Measurements from ENCODE around the gene PDZD4. TPM values are rescaled to one million over a fixed set of nuclear protein-coding genes. Genes with fewer than 3 reads are reported as not detected.

PDZD4 gene
- total and polyA plus RNA-seq, 10 donors: 3.7 to 21.8 (median 10.6) TPM

Other genes with a start within 250 kb of the PDZD4 start
- 10 to 100 TPM; 17.5 to 32.0 (median 21.7) TPM for gene CCNQ, start 231.4 kb downstream of the PDZD4 start, total RNA-seq
- 10 to 100 TPM; 58.6 to 67.3 (median 59.6) TPM for gene CCNQ, start 231.4 kb downstream of the PDZD4 start, polyA plus RNA-seq
- under 1 TPM in 1 of 7 donors, not detected in 6; 0.17 TPM for gene DUSP9, start 183.3 kb downstream of the PDZD4 start, total RNA-seq
- under 1 TPM in 1 of 3 donors, not detected in 2; 0.09 TPM for gene DUSP9, start 183.3 kb downstream of the PDZD4 start, polyA plus RNA-seq
- 1 to 10 TPM in 2 of 7 donors, under 1 TPM in 1, not detected in 4; 0.73 to 1.2 (median 1.0) TPM for gene PNCK, start 156.7 kb downstream of the PDZD4 start, total RNA-seq
- under 1 TPM; 0.18 to 0.35 (median 0.22) TPM for gene PNCK, start 156.7 kb downstream of the PDZD4 start, polyA plus RNA-seq
- 10 to 100 TPM in 5 of 7 donors, 1 to 10 TPM in 2; 6.7 to 72.9 (median 14.7) TPM for gene SLC6A8, start 142.6 kb downstream of the PDZD4 start, total RNA-seq
- gene SLC6A8, start 142.6 kb downstream of the PDZD4 start, polyA plus RNA-seq: 1 to 10 TPM; 3.2 to 5.3 (median 3.2) TPM
- 100 to 1,000 TPM; 132 to 173 (median 136) TPM for gene BCAP31, start 106.2 kb downstream of the PDZD4 start, total RNA-seq
- 100 to 1,000 TPM in 2 of 3 donors, 10 to 100 TPM in 1; 77.3 to 135 (median 108) TPM for gene BCAP31, start 106.2 kb downstream of the PDZD4 start, polyA plus RNA-seq
- 10 to 100 TPM; 14.9 to 28.1 (median 23.2) TPM for gene ABCD1, start 105.7 kb downstream of the PDZD4 start, total RNA-seq
- gene ABCD1, start 105.7 kb downstream of the PDZD4 start, polyA plus RNA-seq: 1 to 10 TPM; 5.1 to 9.7 (median 6.9) TPM
- 1 to 10 TPM in 6 of 7 donors, under 1 TPM in 1; 0.68 to 2.8 (median 1.7) TPM for gene PLXNB3, start 66.3 kb downstream of the PDZD4 start, total RNA-seq
- gene PLXNB3, start 66.3 kb downstream of the PDZD4 start, polyA plus RNA-seq: 1 to 10 TPM in 1 of 3 donors, under 1 TPM in 2; 0.48 to 1.5 (median 0.49) TPM
- not detected for gene SRPK3, start 49.5 kb downstream of the PDZD4 start, total RNA-seq
- gene SRPK3, start 49.5 kb downstream of the PDZD4 start, polyA plus RNA-seq: under 1 TPM; 0.03 to 0.26 (median 0.07) TPM
- 10 to 100 TPM; 51.8 to 92.7 (median 68.7) TPM for gene IDH3G, start 36.2 kb downstream of the PDZD4 start, total RNA-seq
- gene IDH3G, start 36.2 kb downstream of the PDZD4 start, polyA plus RNA-seq: 10 to 100 TPM; 32.7 to 47.0 (median 41.3) TPM
- 100 to 1,000 TPM; 144 to 307 (median 217) TPM for gene SSR4, start 35.9 kb downstream of the PDZD4 start, total RNA-seq
- gene SSR4, start 35.9 kb downstream of the PDZD4 start, polyA plus RNA-seq: 100 to 1,000 TPM; 357 to 488 (median 359) TPM
- 1 to 10 TPM; 1.2 to 5.1 (median 2.2) TPM for gene L1CAM, start 55.6 kb upstream of the PDZD4 start, total RNA-seq
- gene L1CAM, start 55.6 kb upstream of the PDZD4 start, polyA plus RNA-seq: 1 to 10 TPM; 1.6 to 3.4 (median 3.2) TPM
- under 1 TPM in 1 of 7 donors, not detected in 6; 0.52 TPM for gene AVPR2, start 74.1 kb upstream of the PDZD4 start, total RNA-seq
- under 1 TPM; 0.22 to 0.77 (median 0.26) TPM for gene AVPR2, start 74.1 kb upstream of the PDZD4 start, polyA plus RNA-seq
- gene ARHGAP4, start 95.7 kb upstream of the PDZD4 start, total RNA-seq: 100 to 1,000 TPM; 176 to 317 (median 236) TPM
- gene ARHGAP4, start 95.7 kb upstream of the PDZD4 start, polyA plus RNA-seq: 100 to 1,000 TPM; 297 to 713 (median 635) TPM
- gene NAA10, start 104.5 kb upstream of the PDZD4 start, total RNA-seq: 10 to 100 TPM; 56.4 to 89.1 (median 85.5) TPM
- gene NAA10, start 104.5 kb upstream of the PDZD4 start, polyA plus RNA-seq: 100 to 1,000 TPM; 123 to 174 (median 168) TPM
- gene RENBP, start 114.1 kb upstream of the PDZD4 start, total RNA-seq: 100 to 1,000 TPM in 1 of 7 donors, 10 to 100 TPM in 6; 42.0 to 105 (median 63.6) TPM
- gene RENBP, start 114.1 kb upstream of the PDZD4 start, polyA plus RNA-seq: 10 to 100 TPM; 44.3 to 91.3 (median 47.9) TPM
- gene HCFC1, start 141.3 kb upstream of the PDZD4 start, total RNA-seq: 10 to 100 TPM; 50.6 to 86.5 (median 62.1) TPM
- 10 to 100 TPM in 2 of 3 donors, 1 to 10 TPM in 1; 9.5 to 22.7 (median 11.4) TPM for gene HCFC1, start 141.3 kb upstream of the PDZD4 start, polyA plus RNA-seq
- gene TMEM187, start 142.2 kb upstream of the PDZD4 start, total RNA-seq: 10 to 100 TPM in 1 of 7 donors, 1 to 10 TPM in 6; 2.0 to 12.2 (median 6.2) TPM
- 1 to 10 TPM; 3.3 to 7.4 (median 4.9) TPM for gene TMEM187, start 142.2 kb upstream of the PDZD4 start, polyA plus RNA-seq
- 100 to 1,000 TPM in 2 of 7 donors, 10 to 100 TPM in 5; 86.2 to 118 (median 91.1) TPM for gene IRAK1, start 189.4 kb upstream of the PDZD4 start, total RNA-seq
- 10 to 100 TPM; 46.4 to 85.2 (median 55.2) TPM for gene IRAK1, start 189.4 kb upstream of the PDZD4 start, polyA plus RNA-seq

Data from spleen (tissue), 10 donors.